ENCODE data around the gene CSF1R.

Gene CSF1R

GRCh38 chr5:150085950-150086715 lies at the start of gene CSF1R:
CSF1R (minus strand) TSS chr5:150086554; CDS start chr5:150086427, 127 bp downstream.
- H3K36me3 ChIP-seq (ENCODE audit: control insufficient read depth, insufficient read depth, low read length) = no peaks in the 10 kb centered on the region
- no peaks in the 10 kb centered on the region for H3K9me3 ChIP-seq (ENCODE audit: control insufficient read depth, low read length)
- no peak within 1 kb of the TSS for H3K4me3 ChIP-seq (ENCODE audit: low read length)
- no peaks in the 10 kb centered on the region for H3K27me3 ChIP-seq (ENCODE audit: control insufficient read depth, insufficient read depth, low read length)
- no peaks in the 10 kb centered on the region for H3K4me1 ChIP-seq (ENCODE audit: control insufficient read depth, insufficient read depth, low read length)
- H3K9ac ChIP-seq (ENCODE audit: low read length) = peak within 1 kb of the TSS; percentile 33

- no peak overlapping the region for H3K4me3 ChIP-seq (ENCODE audit: low read length)
- H3K36me3 ChIP-seq (ENCODE audit: control insufficient read depth, insufficient read depth, low read length) = no peaks in the 10 kb centered on the region
- H3K9ac ChIP-seq (ENCODE audit: low read length) = no peak overlapping the region
- peaks cover 30% of the 10 kb centered on the region for H3K4me1 ChIP-seq (ENCODE audit: control insufficient read depth, insufficient read depth, low read length)
- H3K27me3 ChIP-seq (ENCODE audit: control insufficient read depth, insufficient read depth, low read length) = no peaks in the 10 kb centered on the region
- H3K9me3 ChIP-seq (ENCODE audit: control insufficient read depth, low read length) = no peaks in the 10 kb centered on the region
Observed at GRCh38 chr5:150135557-150136304, 49.4 kb upstream of the CSF1R start.

GRCh38 chr5:150134198-150134588 lies 47.8 kb upstream of the CSF1R start:
- Histone ChIP-seq H3K9me3 (ENCODE audit: control insufficient read depth, low read length) (no peaks in the 10 kb centered on the region), H3K27me3 (ENCODE audit: control insufficient read depth, insufficient read depth, low read length) (no peaks in the 10 kb centered on the region), H3K4me1 (ENCODE audit: control insufficient read depth, insufficient read depth, low read length) (peaks cover 31% of the 10 kb centered on the region), H3K4me3 (ENCODE audit: low read length) (no peak overlapping the region), H3K9ac (ENCODE audit: low read length) (no peak overlapping the region), H3K36me3 (ENCODE audit: control insufficient read depth, insufficient read depth, low read length) (no peaks in the 10 kb centered on the region)

- Histone ChIP-seq H3K36me3 (ENCODE audit: control insufficient read depth, insufficient read depth, low read length) (no peaks in the 10 kb centered on the region), H3K4me3 (ENCODE audit: low read length) (no peak overlapping the region), H3K27me3 (ENCODE audit: control insufficient read depth, insufficient read depth, low read length) (no peaks in the 10 kb centered on the region), H3K9me3 (ENCODE audit: control insufficient read depth, low read length) (no peaks in the 10 kb centered on the region), H3K4me1 (ENCODE audit: control insufficient read depth, insufficient read depth, low read length) (peaks cover 27% of the 10 kb centered on the region), H3K9ac (ENCODE audit: low read length) (no peak overlapping the region)
Observed at GRCh38 chr5:150133581-150134197, 47.3 kb upstream of the CSF1R start.

- Histone ChIP-seq H3K27me3 (ENCODE audit: control insufficient read depth, insufficient read depth, low read length) (no peaks in the 10 kb centered on the region), H3K9ac (ENCODE audit: low read length) (no peak overlapping the region), H3K9me3 (ENCODE audit: control insufficient read depth, low read length) (no peaks in the 10 kb centered on the region), H3K4me1 (ENCODE audit: control insufficient read depth, insufficient read depth, low read length) (peaks cover 19% of the 10 kb centered on the region), H3K36me3 (ENCODE audit: control insufficient read depth, insufficient read depth, low read length) (no peaks in the 10 kb centered on the region), H3K4me3 (ENCODE audit: low read length) (no peak overlapping the region)
Observed at GRCh38 chr5:150132740-150133139, 46.4 kb upstream of the CSF1R start.

GRCh38 chr5:150131978-150132694 lies 45.8 kb upstream of the CSF1R start:
- H3K27me3 ChIP-seq (ENCODE audit: control insufficient read depth, insufficient read depth, low read length) = no peaks in the 10 kb centered on the region
- no peak overlapping the region for H3K4me3 ChIP-seq (ENCODE audit: low read length)
- no peaks in the 10 kb centered on the region for H3K9me3 ChIP-seq (ENCODE audit: control insufficient read depth, low read length)
- H3K9ac ChIP-seq (ENCODE audit: low read length) = no peak overlapping the region
- H3K36me3 ChIP-seq (ENCODE audit: control insufficient read depth, insufficient read depth, low read length) = no peaks in the 10 kb centered on the region
- peaks cover 13% of the 10 kb centered on the region for H3K4me1 ChIP-seq (ENCODE audit: control insufficient read depth, insufficient read depth, low read length)

GRCh38 chr5:150131461-150131860 lies 45.1 kb upstream of the CSF1R start:
- H3K4me1 ChIP-seq (ENCODE audit: control insufficient read depth, insufficient read depth, low read length) = peaks cover 10% of the 10 kb centered on the region
- no peaks in the 10 kb centered on the region for H3K9me3 ChIP-seq (ENCODE audit: control insufficient read depth, low read length)
- H3K9ac ChIP-seq (ENCODE audit: low read length) = no peak overlapping the region
- no peaks in the 10 kb centered on the region for H3K27me3 ChIP-seq (ENCODE audit: control insufficient read depth, insufficient read depth, low read length)
- H3K4me3 ChIP-seq (ENCODE audit: low read length) = no peak overlapping the region
- no peaks in the 10 kb centered on the region for H3K36me3 ChIP-seq (ENCODE audit: control insufficient read depth, insufficient read depth, low read length)

GRCh38 chr5:150130493-150130922 lies 44.2 kb upstream of the CSF1R start:
- H3K4me1 ChIP-seq (ENCODE audit: control insufficient read depth, insufficient read depth, low read length) = peaks cover 10% of the 10 kb centered on the region
- H3K36me3 ChIP-seq (ENCODE audit: control insufficient read depth, insufficient read depth, low read length) = no peaks in the 10 kb centered on the region
- no peak overlapping the region for H3K4me3 ChIP-seq (ENCODE audit: low read length)
- H3K9ac ChIP-seq (ENCODE audit: low read length) = no peak overlapping the region
- no peaks in the 10 kb centered on the region for H3K9me3 ChIP-seq (ENCODE audit: control insufficient read depth, low read length)
- H3K27me3 ChIP-seq (ENCODE audit: control insufficient read depth, insufficient read depth, low read length) = no peaks in the 10 kb centered on the region

GRCh38 chr5:150129813-150130492 lies 43.6 kb upstream of the CSF1R start:
- Histone ChIP-seq H3K4me3 (ENCODE audit: low read length) (no peak overlapping the region), H3K27me3 (ENCODE audit: control insufficient read depth, insufficient read depth, low read length) (no peaks in the 10 kb centered on the region), H3K36me3 (ENCODE audit: control insufficient read depth, insufficient read depth, low read length) (no peaks in the 10 kb centered on the region), H3K9me3 (ENCODE audit: control insufficient read depth, low read length) (no peaks in the 10 kb centered on the region), H3K9ac (ENCODE audit: low read length) (no peak overlapping the region), H3K4me1 (ENCODE audit: control insufficient read depth, insufficient read depth, low read length) (peaks cover 10% of the 10 kb centered on the region)

- peaks cover 10% of the 10 kb centered on the region for H3K4me1 ChIP-seq (ENCODE audit: control insufficient read depth, insufficient read depth, low read length)
- no peaks in the 10 kb centered on the region for H3K36me3 ChIP-seq (ENCODE audit: control insufficient read depth, insufficient read depth, low read length)
- no peak overlapping the region for H3K4me3 ChIP-seq (ENCODE audit: low read length)
- H3K9me3 ChIP-seq (ENCODE audit: control insufficient read depth, low read length) = no peaks in the 10 kb centered on the region
- H3K9ac ChIP-seq (ENCODE audit: low read length) = no peak overlapping the region
- no peaks in the 10 kb centered on the region for H3K27me3 ChIP-seq (ENCODE audit: control insufficient read depth, insufficient read depth, low read length)
Observed at GRCh38 chr5:150129454-150129812, 43.1 kb upstream of the CSF1R start.

GRCh38 chr5:150126921-150127265 lies 40.5 kb upstream of the CSF1R start:
- no peaks in the 10 kb centered on the region for H3K9me3 ChIP-seq (ENCODE audit: control insufficient read depth, low read length)
- no peaks in the 10 kb centered on the region for H3K36me3 ChIP-seq (ENCODE audit: control insufficient read depth, insufficient read depth, low read length)
- no peaks in the 10 kb centered on the region for H3K27me3 ChIP-seq (ENCODE audit: control insufficient read depth, insufficient read depth, low read length)
- H3K4me1 ChIP-seq (ENCODE audit: control insufficient read depth, insufficient read depth, low read length) = peaks cover 18% of the 10 kb centered on the region
- no peak overlapping the region for H3K4me3 ChIP-seq (ENCODE audit: low read length)
- H3K9ac ChIP-seq (ENCODE audit: low read length) = no peak overlapping the region

Data from mucosa of stomach (tissue), 1 donor.